Activated CD4-positive, alpha-beta T cell treated with anti-CD3 and anti-CD28 coated beads for 1 hour (primary cell): ENCODE measurements around the gene ASCL4.

Source experiments
- DNase-seq: peaks from one replicate; pipeline ENCODE4 v3.0.0-alpha.2; 2020

Gene ASCL4

DNA sequence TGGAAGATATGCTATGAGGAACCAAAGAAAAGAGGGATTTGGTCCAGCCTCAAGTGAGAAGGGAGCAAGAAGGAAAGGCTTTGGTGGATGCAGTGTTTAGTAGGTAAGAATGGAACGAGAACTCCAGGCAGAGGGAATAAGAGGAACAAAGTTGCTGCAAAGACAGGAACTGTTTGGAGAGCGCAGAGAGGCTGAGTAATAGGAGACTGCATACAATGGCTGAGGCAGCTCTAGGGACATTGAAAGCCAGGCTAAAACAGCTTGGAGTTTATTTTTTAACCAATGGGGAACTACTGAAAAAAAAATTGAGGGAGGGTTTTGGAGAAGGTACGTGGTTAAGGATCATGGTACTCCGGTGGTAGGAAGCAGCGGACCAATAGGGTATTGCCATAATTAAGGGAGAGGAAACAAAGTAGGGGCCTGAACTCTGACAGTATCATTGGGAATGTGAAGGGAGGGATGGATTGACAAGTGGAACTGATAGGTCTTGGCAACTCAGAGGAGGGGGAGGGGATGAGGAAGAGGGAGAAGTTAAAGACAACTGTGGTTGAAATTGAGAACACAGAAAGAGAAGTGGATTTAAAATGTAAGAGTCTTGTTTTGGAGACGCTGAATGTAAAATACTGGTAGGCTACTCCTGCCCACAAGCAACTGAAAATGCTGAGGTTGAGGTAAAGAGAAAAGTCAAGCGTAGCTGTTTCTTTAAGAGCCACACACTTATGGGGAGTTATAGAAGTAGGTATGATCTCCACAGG, 4.8 kb downstream of the ASCL4 start:
- DNase-seq: no peak

- no peak for DNase-seq
Measured at GRCh38 chr12:107780298-107780697, 5.8 kb downstream of the ASCL4 start.

DNA sequence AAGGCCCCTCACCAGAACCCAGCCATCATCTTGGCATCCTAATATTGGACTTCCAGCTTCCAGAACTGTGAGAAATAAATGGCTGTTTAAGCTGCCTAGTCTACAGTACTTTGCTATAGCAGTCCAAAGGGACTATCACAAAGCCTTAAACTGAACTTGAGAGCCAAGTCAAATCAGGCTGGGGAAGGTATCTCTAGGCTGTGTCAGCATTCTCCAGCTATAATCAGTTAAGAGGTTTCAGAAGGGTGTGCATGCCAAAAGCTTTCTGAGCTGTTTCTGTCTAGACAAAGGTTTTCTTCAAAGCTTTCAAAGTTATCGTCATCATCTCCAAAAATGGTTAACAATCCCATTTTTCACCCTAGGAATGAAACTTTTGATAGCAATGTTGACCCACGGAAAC, 7.6 kb downstream of the ASCL4 start:
- DNase-seq: no peak

DNA sequence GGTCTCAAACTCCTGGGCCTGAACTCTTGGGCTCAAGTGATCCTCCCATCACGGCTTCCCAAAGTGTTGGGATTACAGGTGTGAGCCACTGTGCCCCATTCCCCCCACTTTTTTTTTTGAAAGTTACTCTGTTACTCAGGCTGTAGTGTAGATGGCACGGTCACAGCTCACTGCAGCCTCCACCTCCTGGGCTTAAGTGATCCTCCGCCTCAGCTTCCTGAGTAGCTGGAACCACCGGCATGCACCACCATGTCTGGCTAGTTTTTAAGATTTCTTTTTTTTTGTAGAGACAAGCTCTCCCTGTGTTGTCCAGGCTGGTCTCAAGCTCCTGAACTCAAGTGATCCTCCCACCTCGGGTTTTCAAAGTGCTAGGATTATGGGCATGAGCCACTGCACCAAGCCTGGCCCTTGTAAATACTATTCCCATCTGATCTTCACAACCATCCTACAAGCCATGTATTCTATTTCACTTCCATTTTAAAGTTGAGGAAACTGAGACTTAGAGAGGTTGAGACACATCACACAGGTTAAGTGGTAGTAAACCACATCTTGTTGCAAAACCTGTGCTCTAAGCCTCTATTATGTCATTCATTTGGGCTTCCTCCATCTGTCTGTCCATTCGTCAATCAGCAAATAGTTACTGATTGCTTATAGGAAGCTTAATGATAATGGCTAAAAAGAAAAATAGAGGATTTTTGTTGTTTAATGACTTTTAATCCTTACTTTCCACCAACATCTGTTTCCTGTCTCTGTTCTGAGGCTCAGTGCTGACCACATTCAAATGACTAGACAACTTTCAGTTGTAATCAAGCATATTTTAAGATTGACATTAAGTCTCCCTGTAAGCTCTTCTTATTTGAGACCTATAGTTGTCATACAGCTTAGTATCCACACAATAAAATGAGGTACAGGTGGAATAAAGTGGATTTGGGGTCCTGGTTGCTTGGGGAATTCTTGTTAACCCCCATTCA, 9.2 kb downstream of the ASCL4 start:
- DNase-seq: no peak

GRCh38 chr12:107788281-107788680, 13.8 kb downstream of the ASCL4 start:
- no peak for DNase-seq

- no peak for DNase-seq
Measured at GRCh38 chr12:107788690-107789458, 14.4 kb downstream of the ASCL4 start.

GRCh38 chr12:107791465-107792089, 17.1 kb downstream of the ASCL4 start:
- DNase-seq: no peak

DNA sequence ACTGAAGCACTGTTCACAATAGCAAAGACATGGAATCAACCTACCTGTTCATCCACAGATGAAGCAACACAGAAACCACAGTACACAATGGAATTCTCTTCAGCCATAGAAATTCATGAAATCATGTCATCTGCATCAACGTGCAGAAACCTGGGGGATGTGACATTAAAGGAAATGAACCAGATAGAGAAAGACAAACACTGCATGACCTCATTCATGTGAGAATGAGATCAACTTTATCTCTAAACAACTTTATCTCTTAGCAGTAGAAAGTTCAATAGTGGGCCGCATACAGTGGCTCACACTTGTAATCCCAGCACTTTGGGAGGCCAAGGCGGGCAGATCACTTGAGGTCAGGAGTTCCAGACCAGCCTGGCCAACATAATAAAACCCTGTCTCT, 19.9 kb downstream of the ASCL4 start:
- no peak for DNase-seq

DNA sequence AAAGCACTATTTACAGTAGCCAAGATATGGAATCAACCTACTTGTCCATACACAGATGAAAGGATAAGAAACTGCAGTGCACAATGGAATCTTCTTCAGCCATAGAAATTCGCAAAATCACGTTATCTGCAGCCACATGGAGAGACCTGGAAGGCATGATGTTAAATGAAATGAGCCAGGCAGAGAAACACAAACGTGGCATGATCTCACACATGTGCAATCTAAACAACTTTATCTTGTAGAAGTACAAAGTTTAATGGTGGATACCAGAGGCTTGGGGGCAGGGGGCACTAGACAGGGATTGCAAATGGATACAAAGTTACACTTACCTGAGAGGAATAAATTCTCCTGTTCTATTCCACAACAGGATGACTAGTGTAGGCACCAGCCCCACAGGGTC, 24.1 kb downstream of the ASCL4 start:
- no peak for DNase-seq

DNA sequence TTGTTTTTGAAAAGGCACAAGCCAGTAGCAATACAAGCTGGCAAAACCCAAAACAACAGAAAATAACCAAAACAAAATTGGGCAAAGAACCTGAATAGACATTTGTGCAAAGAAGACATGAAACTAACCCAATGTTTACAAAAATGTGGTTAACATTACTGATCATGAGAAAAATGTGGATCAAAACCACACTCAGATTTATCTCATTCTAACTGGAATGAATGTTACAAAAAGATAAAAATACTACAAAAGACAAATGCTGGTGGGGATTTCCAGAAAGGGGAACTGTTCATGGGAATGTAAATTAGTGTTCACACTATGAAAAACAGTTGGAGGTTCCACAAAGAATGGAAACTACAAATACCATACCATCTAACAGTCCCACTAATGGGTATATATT, 26.6 kb downstream of the ASCL4 start:
- no peak for DNase-seq

GRCh38 chr12:107803092-107803491, 28.6 kb downstream of the ASCL4 start:
- DNase-seq: no peak

- DNase-seq: no peak
Measured at GRCh38 chr12:107805488-107806180, 31.1 kb downstream of the ASCL4 start.

- DNase-seq: no peak
Measured at GRCh38 chr12:107807471-107808150, 33.1 kb downstream of the ASCL4 start.

DNA sequence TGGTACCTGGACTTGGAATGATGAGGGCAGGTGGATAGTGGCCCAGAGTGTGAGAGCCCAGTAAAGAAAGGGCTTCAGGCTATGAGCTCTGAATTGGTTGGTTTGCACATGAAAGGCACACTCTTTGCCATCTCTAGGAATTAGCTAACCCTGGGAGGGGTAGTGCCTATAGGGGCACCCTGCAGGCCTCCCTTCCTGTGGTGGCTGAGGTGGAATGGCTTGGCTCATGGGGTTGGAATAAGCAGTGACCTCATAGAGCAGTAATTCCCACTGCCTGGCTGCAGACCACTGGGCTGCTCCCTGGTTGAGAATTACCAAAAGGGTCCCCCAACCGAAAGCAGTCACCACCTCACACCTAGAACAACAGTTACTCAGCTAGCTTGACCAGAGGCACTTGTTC, 42.7 kb downstream of the ASCL4 start:
- no peak for DNase-seq

DNA sequence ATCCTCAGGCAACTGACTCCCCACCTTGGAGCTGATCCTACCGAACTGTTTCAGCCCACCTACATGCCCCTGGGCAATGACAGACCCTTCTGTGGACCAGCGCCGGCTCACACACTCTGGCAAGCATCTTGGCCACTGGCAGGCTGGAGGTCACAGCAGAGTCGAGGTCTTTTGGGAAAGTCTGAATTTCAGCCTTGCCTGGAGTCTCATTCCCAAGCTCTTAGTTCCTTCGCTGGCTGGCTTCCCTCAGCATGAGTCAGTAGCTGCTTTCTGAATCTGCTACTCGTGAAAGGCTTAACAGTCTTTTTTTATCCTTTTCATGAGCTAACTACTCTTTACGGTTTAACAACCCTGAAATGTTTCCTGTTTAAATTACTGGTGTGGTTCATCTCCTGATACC, 44.5 kb downstream of the ASCL4 start:
- DNase-seq: no peak

GRCh38 chr12:107822356-107822755, 47.9 kb downstream of the ASCL4 start:
- DNase-seq: no peak
